GM23248 (cell line): ENCODE measurements around the gene AGRP. TPM values are rescaled to one million over a fixed set of nuclear protein-coding genes. Genes with fewer than 3 reads are reported as not detected.
A peak's percentile ranks its signal among the peaks of the same experiment; 100 is the strongest.

Experiments used
- DNase-seq: peaks from one replicate; pipeline ENCODE4 v3.0.0-alpha.2; 2015
- H2AFZ ChIP-seq: fragments of 200-600 bp; sonication (generic); 2 replicates; pipeline ENCODE4 v1.6.1; 2016; ENCODE audit warnings: antibody characterized with exemption
- H3F3A ChIP-seq: fragments of 200-600 bp; sonication (generic); 2 replicates; pipeline ENCODE4 v1.6.1; 2016; ENCODE audit warnings: mild to moderate bottlenecking, antibody characterized with exemption, mixed run types; ENCODE audit not compliant: insufficient read depth
- H3K27ac ChIP-seq: fragments of 200-600 bp; sonication (generic); 2 replicates; pipeline ENCODE4 v1.5.1; 2016; ENCODE audit warnings: mild to moderate bottlenecking
- H3K27me3 ChIP-seq: fragments of 200-600 bp; sonication (generic); replicated peaks from 2 replicates; pipeline ENCODE4 v1.6.1; 2016; ENCODE audit warnings: mild to moderate bottlenecking; ENCODE audit not compliant: insufficient read depth
- H3K36me3 ChIP-seq: fragments of 200-600 bp; sonication (generic); 2 replicates; pipeline ENCODE4 v1.6.1; 2016; ENCODE audit warnings: low read depth, mild to moderate bottlenecking
- H3K4me1 ChIP-seq: fragments of 200-600 bp; sonication (generic); 2 replicates; pipeline ENCODE4 v1.6.1; 2016; ENCODE audit warnings: mild to moderate bottlenecking; ENCODE audit not compliant: insufficient read depth
- H3K4me2 ChIP-seq: fragments of 200-600 bp; sonication (generic); one replicate; pipeline ENCODE4 v1.6.1; 2016; ENCODE audit warnings: mild to moderate bottlenecking; ENCODE audit not compliant: unreplicated experiment
- H3K4me3 ChIP-seq: fragments of 200-600 bp; sonication (generic); 2 replicates; pipeline ENCODE4 v1.5.1; 2016; ENCODE audit warnings: mild to moderate bottlenecking
- H3K79me2 ChIP-seq: fragments of 200-600 bp; sonication (generic); 2 replicates; pipeline ENCODE4 v1.6.1; 2016; ENCODE audit warnings: mild to moderate bottlenecking; ENCODE audit not compliant: insufficient read depth
- H3K9ac ChIP-seq: fragments of 200-600 bp; sonication (generic); 2 replicates; pipeline ENCODE4 v1.6.1; 2016; ENCODE audit warnings: mild to moderate bottlenecking
- H3K9me2 ChIP-seq: fragments of 200-600 bp; sonication (generic); 2 replicates; pipeline ENCODE4 v1.6.1; 2016; ENCODE audit warnings: mixed run types, mild to moderate bottlenecking, moderate library complexity; ENCODE audit not compliant: insufficient read depth
- H3K9me3 ChIP-seq: fragments of 200-600 bp; sonication (generic); one replicate; pipeline ENCODE4 v1.6.1; 2017; ENCODE audit warnings: low read depth
- H4K20me1 ChIP-seq: fragments of 200-600 bp; sonication (generic); 2 replicates; pipeline ENCODE4 v1.6.0; 2016; ENCODE audit not compliant: insufficient read depth
- EZH2 ChIP-seq: fragments of 200-600 bp; sonication (generic); IDR thresholded peaks from 2 replicates; pipeline ENCODE4 v1.6.1; 2018; ENCODE audit warnings: antibody characterized with exemption, mild to moderate bottlenecking; ENCODE audit not compliant: insufficient read depth, poor library complexity, severe bottlenecking
- EZH2phosphoT487 ChIP-seq: fragments of 200-600 bp; sonication (generic); IDR thresholded peaks from 2 replicates; pipeline ENCODE4 v1.6.1; 2018; ENCODE audit warnings: antibody characterized with exemption, moderate library complexity, mild to moderate bottlenecking, low read depth; ENCODE audit not compliant: insufficient read depth
- WGBS, 2 experiments: methylation state at CpG; one replicate each; pipeline ENCODE4 v1.1.6; 2015 to 2017; ENCODE audit warnings: low lambda C conversion rate in 2 of 2, low coverage in 1 of 2; ENCODE audit errors: missing lambda C conversion rate in 2 of 2; 5-methylcytosine and 5-hydroxymethylcytosine counted together
- in situ Hi-C: fragments of 300-500 bp; cut with MboI; formaldehyde crosslinking; loops from 2 replicates; pipeline ENCODE4 v1.15.0; 2020
- polyA plus RNA-seq: library from polyadenylated mRNA; unstranded; fragments of >200 nt; fragmentation: Nextera tagmentation; extraction: Ambion mirVana; gene quantifications from 2 replicates; pipeline ENCODE4 v1.2.1, GENCODE V29; 2016
- total RNA-seq: library from RNA; depleted of rRNA; stranded (reverse); fragments of >200 nt; shearing (Covaris generic); gene quantifications from 2 replicates; pipeline ENCODE4 v1.2.3, GENCODE V29; 2014

Gene AGRP
- total and polyA plus RNA-seq, 2 experiments from 2014 or later: not detected

DNA sequence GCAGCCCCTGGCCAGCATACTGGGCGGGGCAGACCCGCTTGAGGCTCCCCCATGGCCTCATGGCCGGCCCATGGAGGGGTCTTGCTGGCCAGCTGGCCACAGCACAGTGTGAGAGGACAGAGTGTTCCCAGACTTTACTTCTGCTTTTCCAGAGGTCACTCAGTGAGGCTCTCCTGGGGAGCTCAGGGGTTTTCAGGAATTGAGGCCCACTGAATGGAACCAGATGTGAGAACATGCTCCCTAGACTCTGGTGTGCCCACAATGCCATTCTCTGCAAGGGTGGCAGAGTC, 23.5 kb downstream of the AGRP start:
- no peaks in the 10 kb centered on the region for H3K27me3 ChIP-seq
- TF ChIP-seq EZH2 (no peak), EZH2phosphoT487 (no peak)
- DNase-seq: no peak
- in situ Hi-C loops: no loop called here
- H4K20me1 ChIP-seq: peaks cover 10% of the 10 kb centered on the region; the same call in 1 of the 2 replicates
- no peaks in the 10 kb centered on the region for H3K9me2 ChIP-seq
- H3K79me2 ChIP-seq: peaks cover 85% of the 10 kb centered on the region
- no peaks in the 10 kb centered on the region for H3K9me3 ChIP-seq
- H3F3A ChIP-seq: peaks cover 10% of the 10 kb centered on the region
- no peak overlapping the region for H3K9ac ChIP-seq
- H3K4me3 ChIP-seq: no peak overlapping the region
- 34 to 41% methylated on average over 3 of the region's 3 CpGs for WGBS, 2 experiments
- no peak overlapping the region for H3K27ac ChIP-seq
- no peaks in the 10 kb centered on the region for H3K36me3 ChIP-seq
- peaks cover 41% of the 10 kb centered on the region for H3K4me1 ChIP-seq
- no peak overlapping the region for H3K4me2 ChIP-seq
- no peak overlapping the region for H2AFZ ChIP-seq

DNA sequence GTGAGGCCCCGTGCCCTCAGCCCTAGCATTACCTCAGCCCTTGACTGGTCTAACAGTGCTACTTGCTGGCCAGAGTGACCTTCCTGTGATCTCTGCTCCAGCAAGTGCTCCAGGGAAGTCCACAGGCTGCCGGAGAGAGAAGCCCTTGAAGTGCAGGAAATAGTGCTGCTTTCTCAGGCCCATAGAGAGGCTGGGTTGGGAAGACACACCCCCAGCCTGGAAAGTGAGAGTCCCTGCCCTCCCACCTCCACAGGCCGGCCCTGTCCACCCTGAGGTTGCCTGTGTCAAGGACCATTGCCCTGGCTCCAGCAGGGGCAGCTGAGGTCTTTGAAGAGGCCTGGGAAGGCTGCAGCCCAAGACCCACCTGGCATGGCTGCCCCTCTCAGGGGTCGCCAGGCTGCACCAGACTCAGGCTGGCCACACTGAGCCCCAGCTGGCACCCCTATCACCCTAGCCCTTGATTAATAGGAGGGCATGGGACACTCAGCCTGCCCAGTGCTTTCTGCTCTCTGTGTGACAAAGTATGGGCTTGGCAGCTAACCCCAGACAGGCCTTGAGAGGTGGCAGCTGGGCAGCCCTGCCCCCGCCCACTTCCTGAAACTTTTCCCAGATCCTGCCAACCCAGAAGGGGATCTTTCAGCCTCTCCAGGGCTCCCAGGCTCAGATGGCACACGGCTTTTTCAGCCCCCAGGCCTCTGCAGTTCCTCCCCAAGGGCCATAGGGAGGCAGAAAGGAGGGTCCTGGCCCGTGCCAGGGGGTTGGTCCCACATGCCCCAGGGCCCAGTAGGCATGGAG, 24.1 kb downstream of the AGRP start:
- H3K4me1 ChIP-seq: peaks cover 41% of the 10 kb centered on the region
- no peak for TF ChIP-seq EZH2phosphoT487
- no peak overlapping the region; the same call in 1 of the 2 replicates for H3K9ac ChIP-seq
- no peaks in the 10 kb centered on the region for H3K36me3 ChIP-seq
- H3K27ac ChIP-seq: no peak overlapping the region
- H3K9me2 ChIP-seq: no peaks in the 10 kb centered on the region
- WGBS, 2 experiments: 39 to 41% methylated on average over 6 to 7 of the region's 7 CpGs
- H4K20me1 ChIP-seq: peaks cover 10% of the 10 kb centered on the region; the same call in 1 of the 2 replicates
- peaks cover 10% of the 10 kb centered on the region for H3F3A ChIP-seq
- H2AFZ ChIP-seq: no peak overlapping the region
- H3K9me3 ChIP-seq: no peaks in the 10 kb centered on the region
- no peak overlapping the region for H3K4me3 ChIP-seq
- no peak overlapping the region for H3K4me2 ChIP-seq
- in situ Hi-C loops: no loop called here
- peak; percentile 33 for DNase-seq
- no peaks in the 10 kb centered on the region for H3K27me3 ChIP-seq
- H3K79me2 ChIP-seq: peaks cover 85% of the 10 kb centered on the region

DNA sequence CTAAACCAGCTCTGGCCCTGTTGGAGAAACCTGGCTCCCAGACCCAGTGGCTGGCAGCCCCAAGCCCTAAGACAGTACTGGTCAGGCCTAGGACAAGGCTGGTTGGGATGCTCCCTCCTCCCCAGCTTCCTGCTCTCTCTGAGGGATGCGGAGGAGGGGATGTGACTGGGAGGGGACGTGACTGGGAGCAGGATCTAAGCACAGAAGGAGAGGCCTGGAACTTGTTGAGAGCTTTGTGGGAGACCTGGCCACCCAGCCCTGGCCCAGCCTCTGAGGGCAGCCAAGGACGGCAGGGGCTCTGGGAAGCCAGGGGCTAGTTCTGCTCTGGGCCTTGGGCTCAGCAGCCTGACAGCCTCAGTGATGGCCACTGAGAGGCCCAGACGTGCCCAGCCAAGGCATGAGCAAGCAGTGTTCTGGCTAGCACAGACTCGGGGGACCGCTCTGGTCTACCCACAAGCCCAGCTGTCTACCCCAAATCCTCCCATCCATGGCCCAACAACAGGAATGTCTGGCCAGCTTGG, 25.2 kb downstream of the AGRP start:
- no peak overlapping the region for H2AFZ ChIP-seq
- H3K27me3 ChIP-seq: no peaks in the 10 kb centered on the region
- in situ Hi-C loops: no loop called here
- peaks cover 10% of the 10 kb centered on the region for H4K20me1 ChIP-seq
- H3K36me3 ChIP-seq: no peaks in the 10 kb centered on the region
- H3K79me2 ChIP-seq: peaks cover 86% of the 10 kb centered on the region
- H3K4me3 ChIP-seq: no peak overlapping the region
- H3K27ac ChIP-seq: peak overlapping the region; percentile 32
- peaks cover 10% of the 10 kb centered on the region for H3F3A ChIP-seq
- no peaks in the 10 kb centered on the region for H3K9me3 ChIP-seq
- H3K9ac ChIP-seq: 0 out of 2 replicates have a peak overlapping the region, but pooled peaks have one; percentile 20
- peak overlapping the region; percentile 13 for H3K4me2 ChIP-seq
- no peak for TF ChIP-seq EZH2phosphoT487
- TF ChIP-seq EZH2: no peak
- no peaks in the 10 kb centered on the region for H3K9me2 ChIP-seq
- DNase-seq: peak; percentile 45
- WGBS, 2 experiments: 32 to 35% methylated on average over 6 of the region's 6 CpGs
- peaks cover 41% of the 10 kb centered on the region for H3K4me1 ChIP-seq

DNA sequence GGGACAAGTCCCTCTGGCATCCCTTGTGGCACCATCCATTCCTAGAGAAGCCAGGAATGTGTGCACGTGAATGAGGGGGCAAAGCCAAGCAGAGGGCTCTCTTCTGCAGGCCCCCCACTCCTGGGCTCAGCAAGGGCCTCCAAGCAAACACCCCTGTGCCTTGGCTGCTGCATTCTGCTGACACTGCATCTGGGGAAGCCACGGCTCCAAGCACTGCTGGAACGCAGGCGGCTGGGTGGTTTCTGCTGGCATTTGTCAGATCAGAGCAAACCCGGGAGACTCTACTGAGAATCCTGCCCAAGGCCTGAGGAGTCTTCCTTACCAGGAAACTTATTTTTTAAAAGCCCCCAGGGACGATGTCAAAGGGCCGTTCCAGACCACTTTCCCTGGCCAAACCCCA, 25.7 kb downstream of the AGRP start:
- H3K27me3 ChIP-seq: no peaks in the 10 kb centered on the region
- H3K4me2 ChIP-seq: peak overlapping the region; percentile 13
- peaks cover 41% of the 10 kb centered on the region for H3K4me1 ChIP-seq
- no peaks in the 10 kb centered on the region for H3K36me3 ChIP-seq
- H2AFZ ChIP-seq: no peak overlapping the region
- peaks cover 10% of the 10 kb centered on the region for H3F3A ChIP-seq
- 0 out of 2 replicates have a peak overlapping the region, but pooled peaks have one; percentile 32 for H3K27ac ChIP-seq
- H3K9me3 ChIP-seq: no peaks in the 10 kb centered on the region
- H4K20me1 ChIP-seq: peaks cover 10% of the 10 kb centered on the region
- DNase-seq: peak; percentile 24
- WGBS, 2 experiments: 25 to 43% methylated on average over 7 of the region's 7 CpGs
- TF ChIP-seq EZH2phosphoT487 (no peak), EZH2 (no peak)
- no peak overlapping the region for H3K4me3 ChIP-seq
- H3K79me2 ChIP-seq: peaks cover 86% of the 10 kb centered on the region
- in situ Hi-C loops: no loop called here
- no peaks in the 10 kb centered on the region for H3K9me2 ChIP-seq
- 0 out of 2 replicates have a peak overlapping the region, but pooled peaks have one; percentile 20 for H3K9ac ChIP-seq
